GM13976 (cell line): Measurements from ENCODE around the gene DSC2.
"Not testable (repeated sequence)": the region's sequence is repeated elsewhere in the genome, so short reads cannot be mapped to it uniquely, and the experiment has no call there.

Source experiments
- DNase-seq: peaks from one replicate; pipeline ENCODE4 v3.0.0; 2012; ENCODE audit warnings: low spot score
- CTCF ChIP-seq: IDR thresholded peaks from 2 replicates; pipeline ENCODE4 v1.5.1; 2012; ENCODE audit warnings: borderline replicate concordance, mild to moderate bottlenecking; ENCODE audit not compliant: insufficient read depth; ENCODE audit errors: extremely low read depth, missing control alignments, control extremely low read depth
- in situ Hi-C: fragments of 300-500 bp; cut with MboI; formaldehyde crosslinking; loops from one replicate; pipeline ENCODE4 v1.12.0; 2022; ENCODE audit warnings: low sequenced_read_pairs, mixed read lengths, inconsistent platforms; ENCODE audit not compliant: unreplicated experiment

Gene DSC2

DNA sequence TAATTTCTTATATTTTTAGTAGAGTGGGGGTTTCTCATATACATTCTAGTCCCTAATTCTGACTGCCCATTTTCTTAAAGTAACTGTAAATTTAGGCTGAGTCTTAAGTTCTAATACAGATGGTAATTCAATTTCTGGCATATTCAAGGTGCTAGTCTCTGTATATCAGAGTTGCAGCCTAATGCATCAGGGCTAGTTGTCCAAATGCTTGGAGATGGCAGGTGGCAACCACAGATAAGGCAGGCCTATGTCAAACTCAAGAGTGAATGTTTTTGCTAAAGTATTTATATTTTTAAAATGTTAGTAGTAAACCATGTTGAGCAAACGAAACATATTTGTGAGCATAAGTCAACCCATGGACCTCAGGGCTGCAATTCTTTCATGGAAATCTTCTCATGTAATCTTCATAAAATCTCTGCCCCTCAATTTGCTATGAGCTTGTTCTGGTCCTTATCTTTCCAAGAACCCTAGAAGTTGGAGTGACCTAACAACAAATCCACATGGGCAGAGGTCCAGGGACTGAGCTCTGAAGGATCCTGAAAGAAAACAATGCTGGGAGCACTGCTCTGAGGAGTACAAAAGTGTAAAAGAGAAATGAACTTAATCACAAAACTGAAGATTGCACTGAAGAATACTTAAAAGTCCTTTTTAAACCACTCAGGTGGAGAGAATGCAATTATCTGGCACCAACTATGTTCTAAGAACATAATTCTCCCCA, 27.3 kb upstream of the DSC2 start:
- in situ Hi-C loops = no loop called here
- TF ChIP-seq CTCF = no peak
- DNase-seq = no peak

GRCh38 chr18:31125878-31126277, 23.7 kb upstream of the DSC2 start:
- no peak for TF ChIP-seq CTCF
- in situ Hi-C loops = no loop called here
- no peak for DNase-seq

DNA sequence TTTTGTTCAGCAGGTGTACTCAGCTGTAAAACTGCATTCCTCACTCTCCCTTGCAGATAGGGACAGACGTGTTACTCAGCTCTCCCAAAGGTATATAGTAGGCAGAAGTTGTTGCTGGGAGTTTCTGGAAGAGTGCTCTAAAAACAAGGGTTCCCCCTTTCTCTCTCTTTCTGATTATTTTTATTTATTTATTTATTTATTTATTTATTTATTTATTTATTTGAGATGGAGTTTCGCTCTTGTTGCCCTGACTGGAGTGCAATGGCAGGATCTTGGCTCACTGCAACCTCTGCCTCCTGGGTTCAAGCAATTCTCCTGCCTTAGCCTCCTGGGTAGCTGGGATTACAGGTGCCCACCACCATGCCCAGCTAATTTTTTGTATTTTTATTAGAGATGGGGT, 20.9 kb upstream of the DSC2 start:
- in situ Hi-C loops, DNase-seq: not testable (repeated sequence)

GRCh38 chr18:31120594-31120993, 18.4 kb upstream of the DSC2 start:
- DNase-seq = no peak
- no peak for TF ChIP-seq CTCF
- in situ Hi-C loops = no loop called here

DNA sequence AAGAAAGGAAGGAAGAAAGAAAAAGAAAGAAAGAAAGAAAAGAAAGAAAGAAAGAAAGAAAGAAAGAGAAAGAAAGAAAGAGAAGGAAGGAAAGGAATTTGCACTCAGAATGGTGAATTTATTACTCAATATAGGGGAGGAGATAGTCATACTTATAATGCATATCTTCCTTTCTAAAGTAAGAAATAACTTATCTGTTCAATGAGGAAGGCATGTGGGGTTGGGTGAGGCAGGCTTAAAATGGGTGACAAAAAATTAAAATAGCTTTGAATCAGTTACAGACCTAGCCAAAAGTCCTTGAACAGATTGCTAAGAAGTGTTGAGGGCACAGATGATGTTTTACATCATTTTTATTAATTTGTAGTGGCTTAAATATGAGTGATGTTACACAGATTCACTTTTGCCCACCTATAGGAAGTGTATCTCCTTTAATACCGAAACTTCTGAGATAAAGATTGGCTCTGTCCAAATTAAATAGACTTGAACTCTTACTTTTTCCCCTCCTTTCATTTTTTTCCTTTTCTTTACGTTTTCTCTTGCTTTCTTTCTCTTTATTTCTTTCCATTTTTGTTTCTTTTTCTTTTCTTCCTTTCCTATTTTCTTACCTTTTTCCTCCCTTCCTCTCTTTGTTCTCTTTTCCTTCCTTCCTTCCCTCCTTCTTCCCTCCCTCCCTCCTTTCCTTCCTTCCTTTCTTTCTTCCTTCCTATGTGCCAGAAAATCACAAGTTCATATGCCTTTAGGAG, 14.8 kb upstream of the DSC2 start:
- no peak for DNase-seq
- TF ChIP-seq CTCF = no peak
- in situ Hi-C loops = no loop called here

DNA sequence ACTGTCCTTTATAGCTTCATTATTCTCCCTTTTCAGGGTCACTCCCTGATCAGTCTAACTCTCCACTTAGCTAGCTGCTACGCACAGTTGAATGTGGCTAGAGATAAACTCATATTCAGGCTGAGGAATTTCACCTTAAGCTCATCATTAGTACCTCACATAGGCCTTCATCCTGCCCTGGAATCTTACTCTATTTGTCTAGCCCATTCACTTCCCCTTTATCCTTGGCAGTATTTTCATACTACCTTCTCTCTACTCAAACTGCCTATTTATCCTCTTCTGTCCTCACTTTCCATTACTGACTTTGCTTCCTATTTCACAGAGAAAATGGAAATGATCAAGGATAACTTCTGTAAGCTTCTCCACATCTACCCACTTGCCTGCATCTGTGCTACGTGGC, 10.6 kb upstream of the DSC2 start:
- no peak for TF ChIP-seq CTCF
- in situ Hi-C loops = no loop called here
- DNase-seq = no peak

GRCh38 chr18:31105733-31106132, 3.5 kb upstream of the DSC2 start:
- TF ChIP-seq CTCF = no peak
- in situ Hi-C loops = no loop called here

More at GRCh38 chr18:31105733-31106132, 3.5 kb upstream of the DSC2 start:
- no peak for DNase-seq
